ENCODE results near the gene TSNAXIP1.

The TSNAXIP1 gene

GRCh38 chr16:67806428-67807147 lies at the start of gene TSNAXIP1, which contains the start of gene RANBP10:
Gene TSNAXIP1 (plus strand): TSS chr16:67806889. CDS start chr16:67807150, 261 bp downstream.
Gene RANBP10 (minus strand): TSS chr16:67806560. CDS start chr16:67806536, 24 bp downstream.
- DNase-seq, result peak; percentile 99
- H3K36me3 ChIP-seq, result peaks cover 4 to 31% (median 5%) of the 10 kb centered on the region in 3 donors
- intact Hi-C loops (cut with DNase I; ENCODE audit: low total_unique reads), result loop anchor here (5.0 kb wide), 1 partner anchor 139 kb away; the partner anchor contains the start of genes C16orf86 and ENKD1
- TF ChIP-seq, protein P1, sequence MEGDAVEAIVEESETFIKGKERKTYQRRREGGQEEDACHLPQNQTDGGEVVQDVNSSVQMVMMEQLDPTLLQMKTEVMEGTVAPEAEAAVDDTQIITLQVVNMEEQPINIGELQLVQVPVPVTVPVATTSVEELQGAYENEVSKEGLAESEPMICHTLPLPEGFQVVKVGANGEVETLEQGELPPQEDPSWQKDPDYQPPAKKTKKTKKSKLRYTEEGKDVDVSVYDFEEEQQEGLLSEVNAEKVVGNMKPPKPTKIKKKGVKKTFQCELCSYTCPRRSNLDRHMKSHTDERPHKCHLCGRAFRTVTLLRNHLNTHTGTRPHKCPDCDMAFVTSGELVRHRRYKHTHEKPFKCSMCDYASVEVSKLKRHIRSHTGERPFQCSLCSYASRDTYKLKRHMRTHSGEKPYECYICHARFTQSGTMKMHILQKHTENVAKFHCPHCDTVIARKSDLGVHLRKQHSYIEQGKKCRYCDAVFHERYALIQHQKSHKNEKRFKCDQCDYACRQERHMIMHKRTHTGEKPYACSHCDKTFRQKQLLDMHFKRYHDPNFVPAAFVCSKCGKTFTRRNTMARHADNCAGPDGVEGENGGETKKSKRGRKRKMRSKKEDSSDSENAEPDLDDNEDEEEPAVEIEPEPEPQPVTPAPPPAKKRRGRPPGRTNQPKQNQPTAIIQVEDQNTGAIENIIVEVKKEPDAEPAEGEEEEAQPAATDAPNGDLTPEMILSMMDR (IDR thresholded peaks at IDR 0.05), result no peak
- H3K9me3 ChIP-seq, result no peaks in the 10 kb centered on the region
- H3K27me3 ChIP-seq, result no peaks in the 10 kb centered on the region
- H3K27ac ChIP-seq, result peak within 1 kb of the TSS; percentile 86 to 89
- H3K4me3 ChIP-seq, result peak within 1 kb of the TSS; percentile 91
- H3K4me1 ChIP-seq, result peaks cover 0 to 25% (median 17%) of the 10 kb centered on the region in 4 donors

- intact Hi-C loops (cut with DNase I; ENCODE audit: low total_unique reads), result no loop called here
- H3K4me3 ChIP-seq, result no peak overlapping the region
- TF ChIP-seq, protein P1 (IDR thresholded peaks at IDR 0.05), result no peak
- no peaks in the 10 kb centered on the region for H3K27me3 ChIP-seq
- peaks cover 4 to 33% (median 15%) of the 10 kb centered on the region in 3 donors for H3K36me3 ChIP-seq
- no peak for DNase-seq
- no peak overlapping the region for H3K27ac ChIP-seq
- H3K9me3 ChIP-seq, result no peaks in the 10 kb centered on the region
- no peaks in the 10 kb centered on the region for H3K4me1 ChIP-seq
Measured at GRCh38 chr16:67758006-67758405, 48.7 kb upstream of the TSNAXIP1 start.

DNA sequence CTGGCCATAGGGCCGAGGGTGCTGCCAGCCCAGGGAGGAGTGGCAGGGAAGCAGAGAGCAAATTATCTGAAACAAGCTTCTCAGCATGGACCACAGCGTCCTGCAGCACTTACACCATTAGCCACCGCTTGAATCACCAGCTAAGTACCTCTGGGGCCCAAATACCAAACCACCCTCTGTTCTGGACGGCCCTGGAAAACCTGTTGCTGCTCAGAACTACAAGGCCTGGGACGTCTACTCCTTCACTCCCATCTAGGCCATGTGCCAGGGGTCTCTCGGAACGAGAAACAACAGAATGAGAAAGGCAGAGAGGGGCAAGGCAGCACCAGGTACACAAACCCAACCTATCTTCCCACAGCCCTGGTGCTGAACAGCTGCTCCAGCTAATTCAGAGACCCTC lies 47.7 kb upstream of the TSNAXIP1 start:
- H3K36me3 ChIP-seq, result peaks cover 4 to 42% (median 24%) of the 10 kb centered on the region in 3 donors
- H3K4me3 ChIP-seq, result no peak overlapping the region
- H3K27me3 ChIP-seq, result no peaks in the 10 kb centered on the region
- intact Hi-C loops (cut with DNase I; ENCODE audit: low total_unique reads), result no loop called here
- no peaks in the 10 kb centered on the region for H3K9me3 ChIP-seq
- no peak overlapping the region for H3K27ac ChIP-seq
- no peak for DNase-seq
- H3K4me1 ChIP-seq, result no peaks in the 10 kb centered on the region
- TF ChIP-seq, protein P1 (IDR thresholded peaks at IDR 0.05), result no peak

GRCh38 chr16:67760206-67760955 lies 46.3 kb upstream of the TSNAXIP1 start:
- no peaks in the 10 kb centered on the region for H3K9me3 ChIP-seq
- TF ChIP-seq, protein P1 (IDR thresholded peaks at IDR 0.05), result no peak
- no peaks in the 10 kb centered on the region for H3K4me1 ChIP-seq
- no peak overlapping the region for H3K27ac ChIP-seq
- no peaks in the 10 kb centered on the region for H3K27me3 ChIP-seq
- no peak for DNase-seq
- no peak overlapping the region for H3K4me3 ChIP-seq
- peaks cover 4 to 36% (median 19%) of the 10 kb centered on the region in 3 donors for H3K36me3 ChIP-seq
- intact Hi-C loops (cut with DNase I; ENCODE audit: low total_unique reads), result no loop called here

GRCh38 chr16:67760956-67761230 lies 45.8 kb upstream of the TSNAXIP1 start:
- TF ChIP-seq, protein P1 (IDR thresholded peaks at IDR 0.05), result no peak
- no peak overlapping the region for H3K27ac ChIP-seq

More at GRCh38 chr16:67760956-67761230, 45.8 kb upstream of the TSNAXIP1 start:
- Histone ChIP-seq H3K9me3 (no peaks in the 10 kb centered on the region), H3K27me3 (no peaks in the 10 kb centered on the region), H3K4me1 (no peaks in the 10 kb centered on the region), H3K36me3 (peaks cover 4 to 41% (median 19%) of the 10 kb centered on the region in 3 donors), H3K4me3 (no peak overlapping the region)
- no peak for DNase-seq
- intact Hi-C loops (cut with DNase I; ENCODE audit: low total_unique reads), result no loop called here
